DOHH2 (cell line): Measurements from ENCODE around the gene OSBP.

Experiments
- CTCF ChIP-seq: fragments of 200-600 bp; sonication (generic); IDR thresholded peaks from one replicate; pipeline ENCODE4 v1.5.1; 2014; ENCODE audit warnings: antibody characterized with exemption, mild to moderate bottlenecking, low read depth, low read length; ENCODE audit not compliant: poor library complexity, severe bottlenecking
- EZH2phosphoT487 ChIP-seq: fragments of 200-600 bp; sonication (generic); IDR thresholded peaks from 2 replicates; pipeline ENCODE4 v1.6.1; 2017; ENCODE audit warnings: borderline replicate concordance, mild to moderate bottlenecking, antibody characterized with exemption, low read length, moderate library complexity, mixed read lengths

GRCh38 chr11:59551659-59552521 is 63.7 kb downstream of the OSBP start:
- TF ChIP-seq CTCF (no peak), EZH2phosphoT487 (no peak)
